Measurements from ENCODE around the gene MCAM. TPM values are rescaled to one million over a fixed set of nuclear protein-coding genes. Genes with fewer than 3 reads are reported as not detected.
A peak's percentile ranks its signal among the peaks of the same experiment; 100 is the strongest.

The MCAM gene
- total RNA-seq (10 to 100 TPM; 25.6 to 54.0 TPM), total RNA-seq (6.4 to 24.8 reads per million in 2 donors)

GRCh38 chr11:119316729-119317591, at the start of gene MCAM:
TSS of gene MCAM (minus strand) at chr11:119317130. CDS start at chr11:119317101, 29 bp downstream.
- Mint-ChIP-seq H3K4me3 (peak within 1 kb of the TSS; percentile 89), H3K27me3 (peaks cover 20% of the 10 kb centered on the region), H3K36me3 (ENCODE audit: low read depth) (peaks cover 2% of the 10 kb centered on the region), H3K27ac (peak within 1 kb of the TSS; percentile 95), H3K4me1 (peaks cover 36% of the 10 kb centered on the region)
- ATAC-seq (no peak), DNase-seq (peak in 1 of 3 donors; percentile 28)
- H3K9me3 ChIP-seq (ENCODE audit: control insufficient read depth, low read length, poor library complexity, severe bottlenecking) = no peaks in the 10 kb centered on the region

DNA sequence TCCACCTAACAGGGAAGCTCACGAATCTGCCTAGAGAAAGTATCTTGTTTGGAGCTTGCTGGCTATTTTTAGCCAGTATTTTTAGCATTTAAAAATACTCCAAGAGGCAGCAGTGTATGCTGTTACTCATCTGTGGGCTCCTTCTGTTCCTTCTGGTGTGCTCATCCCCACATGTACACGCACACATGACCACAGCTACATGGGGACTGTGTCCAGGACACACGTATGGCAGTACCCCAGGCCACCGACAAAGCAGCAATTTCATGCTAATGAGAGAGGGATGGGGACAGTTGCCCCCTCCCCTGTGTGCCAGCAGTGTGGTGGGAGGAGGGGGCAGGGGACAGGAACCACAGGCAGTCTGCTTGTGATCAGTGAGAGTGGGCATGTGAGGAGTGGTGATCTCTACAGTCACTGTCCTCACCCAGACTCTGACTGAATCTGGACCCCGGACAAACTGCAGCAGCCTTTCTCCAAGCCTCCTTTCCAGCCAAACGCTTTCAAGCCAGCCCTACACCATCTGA, 48.2 kb upstream of the MCAM start:
- H3K27ac Mint-ChIP-seq = peak overlapping the region; percentile 10
- ATAC-seq = no peak
- DNase-seq = no peak

GRCh38 chr11:119363851-119364590, 47.1 kb upstream of the MCAM start:
- Mint-ChIP-seq H3K27me3 (peaks cover 68% of the 10 kb centered on the region), H3K4me3 (peak overlapping the region; percentile 82), H3K4me1 (peaks cover 10% of the 10 kb centered on the region), H3K27ac (peak overlapping the region; percentile 10), H3K36me3 (ENCODE audit: low read depth) (no peaks in the 10 kb centered on the region)
- DNase-seq (peak; percentile 38 to 60 (median 56)), ATAC-seq (peak; percentile 88)
- H3K9me3 ChIP-seq (ENCODE audit: control insufficient read depth, low read length, poor library complexity, severe bottlenecking) = no peaks in the 10 kb centered on the region

More for the DNA sequence above, 48.2 kb upstream of the MCAM start:
- H3K4me3 Mint-ChIP-seq = peak overlapping the region; percentile 82
- H3K4me1 Mint-ChIP-seq = peaks cover 7% of the 10 kb centered on the region
- H3K9me3 ChIP-seq (ENCODE audit: control insufficient read depth, low read length, poor library complexity, severe bottlenecking) = no peaks in the 10 kb centered on the region
- peaks cover 74% of the 10 kb centered on the region for H3K27me3 Mint-ChIP-seq
- no peaks in the 10 kb centered on the region for H3K36me3 Mint-ChIP-seq (ENCODE audit: low read depth)

DNA sequence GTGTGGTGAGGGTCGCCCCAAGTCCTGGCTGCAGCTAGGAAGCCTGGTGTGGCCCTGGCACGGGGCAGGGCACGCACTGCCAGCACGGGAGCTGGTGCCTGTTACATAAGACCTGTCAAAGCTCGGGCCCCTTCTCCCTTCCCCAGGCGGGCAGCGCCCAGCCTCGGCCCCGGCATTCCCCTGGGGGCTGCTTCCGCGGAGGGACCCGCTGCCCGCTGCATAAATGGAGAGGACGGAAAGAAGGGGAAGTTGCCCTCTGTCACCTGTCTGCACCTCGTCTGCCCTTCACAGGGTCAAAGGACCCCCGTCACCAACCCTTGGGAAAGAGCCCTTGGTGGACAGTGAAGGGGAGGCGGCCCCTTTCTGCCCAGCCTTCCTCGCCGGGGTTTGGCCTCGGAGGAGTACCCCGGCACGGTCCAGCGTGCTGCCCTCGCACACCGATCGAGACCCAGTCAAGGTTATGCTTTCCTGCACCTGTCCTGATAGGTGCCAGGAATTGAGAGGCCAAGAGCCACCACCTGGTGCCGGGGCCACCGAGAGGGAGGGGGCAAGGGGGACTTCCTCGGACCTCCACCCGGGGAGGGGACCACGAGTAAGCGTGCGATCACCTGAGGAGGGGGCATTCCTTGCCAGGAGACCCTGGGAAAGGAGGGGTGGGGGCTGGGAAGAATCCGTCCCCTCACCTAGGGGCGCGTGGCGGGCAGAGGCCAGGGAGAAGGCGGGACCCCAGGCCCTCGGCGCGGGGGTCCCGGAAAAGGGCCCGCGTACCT, 46.3 kb upstream of the MCAM start:
- Mint-ChIP-seq H3K4me1 (peaks cover 10% of the 10 kb centered on the region), H3K27me3 (peaks cover 69% of the 10 kb centered on the region), H3K4me3 (peak overlapping the region; percentile 70), H3K36me3 (ENCODE audit: low read depth) (no peaks in the 10 kb centered on the region), H3K27ac (no peak overlapping the region)
- H3K9me3 ChIP-seq (ENCODE audit: control insufficient read depth, low read length, poor library complexity, severe bottlenecking) = no peaks in the 10 kb centered on the region
- DNase-seq (no peak), ATAC-seq (no peak)

- Mint-ChIP-seq H3K4me3 (peak overlapping the region; percentile 70), H3K27ac (no peak overlapping the region), H3K27me3 (peaks cover 63% of the 10 kb centered on the region), H3K36me3 (ENCODE audit: low read depth) (no peaks in the 10 kb centered on the region), H3K4me1 (peaks cover 10% of the 10 kb centered on the region)
- no peak for DNase-seq
- no peaks in the 10 kb centered on the region for H3K9me3 ChIP-seq (ENCODE audit: control insufficient read depth, low read length, poor library complexity, severe bottlenecking)
- ATAC-seq = no peak
Measured at GRCh38 chr11:119362741-119363080, 45.8 kb upstream of the MCAM start.

DNA sequence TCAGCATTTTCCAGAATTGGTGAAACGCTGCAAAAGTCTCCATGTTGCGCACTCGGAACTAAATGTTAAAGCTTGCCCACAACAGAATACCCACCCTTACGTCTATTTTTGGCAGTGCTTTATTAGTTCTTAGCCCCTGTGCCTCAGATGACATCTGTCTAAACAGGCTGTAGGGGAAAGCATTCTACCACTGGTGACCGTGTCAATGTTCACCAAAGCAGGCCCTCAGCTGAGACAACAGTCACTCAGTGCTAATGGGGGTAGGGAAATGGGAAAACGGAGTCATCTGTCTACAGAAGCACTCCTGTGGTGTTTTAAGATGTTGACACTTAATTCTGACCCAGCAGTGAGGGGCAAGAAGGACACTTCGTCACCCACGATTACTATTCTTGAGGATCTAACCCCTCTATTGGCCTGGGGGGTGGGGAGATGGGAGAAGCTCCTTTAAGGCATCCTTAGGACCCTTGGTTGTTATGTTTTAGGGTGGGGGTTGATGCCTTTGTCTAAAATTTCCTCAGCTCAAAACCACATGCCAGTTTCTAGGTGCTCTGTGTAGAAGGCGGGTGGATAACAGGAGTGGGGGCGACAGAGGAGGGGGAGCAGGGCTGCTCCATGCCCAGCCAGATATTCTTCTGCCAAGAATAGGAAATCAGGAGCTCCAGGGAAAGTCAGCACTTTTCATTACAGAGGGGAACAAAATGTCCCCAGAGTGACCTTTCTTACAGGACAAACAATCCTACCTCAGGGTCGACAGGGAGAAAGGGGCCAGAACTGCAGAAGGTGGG, 45.2 kb upstream of the MCAM start:
- H3K4me1 Mint-ChIP-seq = peaks cover 12% of the 10 kb centered on the region
- H3K4me3 Mint-ChIP-seq = no peak overlapping the region
- ATAC-seq = no peak

DNA sequence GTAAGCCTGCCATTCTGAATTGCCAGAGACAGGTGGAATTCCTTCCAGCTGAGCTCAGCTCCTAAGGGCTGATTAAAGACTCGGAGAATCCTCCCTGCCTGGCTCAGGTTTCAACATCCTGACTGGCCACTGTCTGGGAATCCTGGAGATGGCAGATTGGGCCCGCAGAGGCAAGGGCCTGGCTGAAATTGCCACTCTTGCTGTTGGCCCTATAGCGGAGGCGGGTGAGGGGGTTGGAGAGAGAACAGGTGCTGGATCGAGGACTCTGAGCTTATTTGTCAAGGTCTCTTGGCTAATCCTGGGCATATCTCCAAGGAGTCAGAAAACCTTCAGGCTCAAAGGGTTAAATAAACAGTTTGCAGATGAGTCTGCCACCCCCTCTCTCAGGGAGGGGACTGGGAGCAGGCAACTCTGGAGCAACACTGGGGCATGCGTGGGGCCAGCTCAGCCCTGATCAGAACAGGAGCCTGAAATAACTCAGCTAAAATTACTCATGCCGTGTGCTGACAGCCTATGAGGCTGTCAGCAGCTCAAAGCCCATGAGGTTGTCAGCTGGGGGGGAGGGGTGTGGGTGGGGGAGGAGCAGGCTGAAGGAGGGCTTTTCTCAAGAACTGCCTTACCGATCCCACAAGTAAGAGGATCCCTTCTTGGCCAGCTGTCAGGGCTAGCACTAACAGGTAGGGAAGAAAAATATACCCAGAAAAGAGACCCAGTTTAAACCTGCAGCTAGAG, 44.3 kb upstream of the MCAM start:
- Mint-ChIP-seq H3K4me3 (no peak overlapping the region), H3K4me1 (peaks cover 18% of the 10 kb centered on the region), H3K36me3 (ENCODE audit: low read depth) (no peaks in the 10 kb centered on the region), H3K27ac (no peak overlapping the region), H3K27me3 (peaks cover 48% of the 10 kb centered on the region)
- DNase-seq (no peak), ATAC-seq (no peak)
- H3K9me3 ChIP-seq (ENCODE audit: control insufficient read depth, low read length, poor library complexity, severe bottlenecking) = no peaks in the 10 kb centered on the region

More for the DNA sequence above, 45.2 kb upstream of the MCAM start:
- H3K36me3 Mint-ChIP-seq (ENCODE audit: low read depth) = no peaks in the 10 kb centered on the region
- peaks cover 57% of the 10 kb centered on the region for H3K27me3 Mint-ChIP-seq
- H3K27ac Mint-ChIP-seq = no peak overlapping the region
- DNase-seq = no peak
- no peaks in the 10 kb centered on the region for H3K9me3 ChIP-seq (ENCODE audit: control insufficient read depth, low read length, poor library complexity, severe bottlenecking)

- DNase-seq (no peak), ATAC-seq (no peak)
- Mint-ChIP-seq H3K4me3 (no peak overlapping the region), H3K36me3 (ENCODE audit: low read depth) (no peaks in the 10 kb centered on the region), H3K4me1 (peaks cover 19% of the 10 kb centered on the region), H3K27me3 (peaks cover 38% of the 10 kb centered on the region), H3K27ac (no peak overlapping the region)
- no peaks in the 10 kb centered on the region for H3K9me3 ChIP-seq (ENCODE audit: control insufficient read depth, low read length, poor library complexity, severe bottlenecking)
Measured at GRCh38 chr11:119359365-119360214, 42.7 kb upstream of the MCAM start.

- peak overlapping the region; percentile 92 for H3K4me3 Mint-ChIP-seq
- H3K27ac Mint-ChIP-seq = peak overlapping the region; percentile 81
- H3K4me1 Mint-ChIP-seq = peaks cover 16% of the 10 kb centered on the region
- H3K36me3 Mint-ChIP-seq (ENCODE audit: low read depth) = no peaks in the 10 kb centered on the region
- DNase-seq (no peak), ATAC-seq (no peak)
- peaks cover 31% of the 10 kb centered on the region for H3K27me3 Mint-ChIP-seq
- no peaks in the 10 kb centered on the region for H3K9me3 ChIP-seq (ENCODE audit: control insufficient read depth, low read length, poor library complexity, severe bottlenecking)
Measured at GRCh38 chr11:119357074-119357473, 40.1 kb upstream of the MCAM start.

GRCh38 chr11:119356349-119357031, 39.6 kb upstream of the MCAM start:
- H3K9me3 ChIP-seq (ENCODE audit: control insufficient read depth, low read length, poor library complexity, severe bottlenecking) = no peaks in the 10 kb centered on the region

More at GRCh38 chr11:119356349-119357031, 39.6 kb upstream of the MCAM start:
- Mint-ChIP-seq H3K27ac (peak overlapping the region; percentile 81), H3K36me3 (ENCODE audit: low read depth) (peaks cover under 1% of the 10 kb centered on the region), H3K4me1 (peaks cover 16% of the 10 kb centered on the region), H3K4me3 (peak overlapping the region; percentile 92), H3K27me3 (peaks cover 30% of the 10 kb centered on the region)
- peak; percentile 57 to 61 (median 59) for DNase-seq
- ATAC-seq = peak; percentile 93
